Measurements from ENCODE around the gene DGKZ. TPM values are rescaled to one million over a fixed set of nuclear protein-coding genes. Genes with fewer than 3 reads are reported as not detected.

DGKZ gene
- total and polyA plus RNA-seq, 2 donors from 2014 or later: 48.5 to 50.6 TPM

DNA sequence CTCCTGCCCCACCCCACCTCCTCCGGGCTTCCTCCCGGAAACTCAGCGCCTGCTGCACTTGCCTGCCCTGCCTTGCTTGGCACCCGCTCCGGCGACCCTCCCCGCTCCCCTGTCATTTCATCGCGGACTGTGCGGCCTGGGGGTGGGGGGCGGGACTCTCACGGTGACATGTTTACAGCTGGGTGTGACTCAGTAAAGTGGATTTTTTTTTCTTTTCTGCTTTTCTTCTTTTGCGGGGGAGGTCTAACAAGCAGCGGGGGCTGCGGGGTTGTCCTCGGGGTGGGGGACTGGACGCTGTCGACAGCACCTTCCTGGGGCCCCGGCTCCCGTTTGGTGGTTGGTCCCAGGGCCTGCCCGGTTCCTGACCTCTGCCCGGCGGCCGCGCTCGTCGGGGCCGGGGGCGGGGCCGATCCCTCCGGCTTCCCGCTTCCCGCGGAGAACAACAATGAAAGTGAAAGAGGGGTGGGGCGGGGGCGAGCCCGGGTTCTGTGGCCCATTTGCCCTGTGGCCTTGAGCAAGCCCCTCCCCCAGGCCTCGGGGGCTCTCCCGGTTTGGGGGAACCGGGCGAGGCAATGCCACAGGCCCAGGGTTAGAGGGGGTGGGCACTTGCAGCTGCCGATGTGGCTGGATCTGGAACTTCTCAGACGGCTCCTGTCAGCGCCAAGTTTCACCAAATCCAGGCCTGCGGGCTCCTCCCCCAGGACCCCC, 33.2 kb downstream of the DGKZ start:
- H3K27me3 ChIP-seq (ENCODE audit: control insufficient read depth, insufficient read depth, low read length): no peaks in the 10 kb centered on the region
- DNase-seq: peak; percentile 72 to 92 (median 85)
- TF ChIP-seq, protein P1, sequence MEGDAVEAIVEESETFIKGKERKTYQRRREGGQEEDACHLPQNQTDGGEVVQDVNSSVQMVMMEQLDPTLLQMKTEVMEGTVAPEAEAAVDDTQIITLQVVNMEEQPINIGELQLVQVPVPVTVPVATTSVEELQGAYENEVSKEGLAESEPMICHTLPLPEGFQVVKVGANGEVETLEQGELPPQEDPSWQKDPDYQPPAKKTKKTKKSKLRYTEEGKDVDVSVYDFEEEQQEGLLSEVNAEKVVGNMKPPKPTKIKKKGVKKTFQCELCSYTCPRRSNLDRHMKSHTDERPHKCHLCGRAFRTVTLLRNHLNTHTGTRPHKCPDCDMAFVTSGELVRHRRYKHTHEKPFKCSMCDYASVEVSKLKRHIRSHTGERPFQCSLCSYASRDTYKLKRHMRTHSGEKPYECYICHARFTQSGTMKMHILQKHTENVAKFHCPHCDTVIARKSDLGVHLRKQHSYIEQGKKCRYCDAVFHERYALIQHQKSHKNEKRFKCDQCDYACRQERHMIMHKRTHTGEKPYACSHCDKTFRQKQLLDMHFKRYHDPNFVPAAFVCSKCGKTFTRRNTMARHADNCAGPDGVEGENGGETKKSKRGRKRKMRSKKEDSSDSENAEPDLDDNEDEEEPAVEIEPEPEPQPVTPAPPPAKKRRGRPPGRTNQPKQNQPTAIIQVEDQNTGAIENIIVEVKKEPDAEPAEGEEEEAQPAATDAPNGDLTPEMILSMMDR (IDR thresholded peaks at IDR 0.05; ENCODE audit: borderline replicate concordance, extremely low read depth, insufficient read depth): no peak
- no peaks in the 10 kb centered on the region for H3K9me3 ChIP-seq (ENCODE audit: control insufficient read depth in 2 of 3, insufficient read depth in 1 of 3, low read length in 3 of 3)
- intact Hi-C loops (cut with DNase I): loop anchor here (10.0 kb wide), 1 partner anchor 154 kb away; no protein-coding TSS in a partner anchor
- peaks cover 0 to 8% (median 4%) of the 10 kb centered on the region in 3 donors for H3K4me1 ChIP-seq (ENCODE audit: control insufficient read depth in 2 of 3, insufficient read depth in 2 of 3, low read depth in 1 of 3, low read length in 3 of 3)
- H3K27ac ChIP-seq (ENCODE audit: low read depth in 2 of 2, low read length in 2 of 2): peak overlapping the region; percentile 32 to 52
- FAIRE-seq: no peak
- peak overlapping the region in 1 of 3 donors; percentile 61 for H3K9ac ChIP-seq (ENCODE audit: low read length in 3 of 3)
- peak overlapping the region; percentile 26 to 61 (median 61) for H3K4me3 ChIP-seq (ENCODE audit: low read length in 3 of 3)
- H3K36me3 ChIP-seq (ENCODE audit: control insufficient read depth in 2 of 3, insufficient read depth in 3 of 3, low read length in 3 of 3): peaks cover 0 to 7% (median 2%) of the 10 kb centered on the region in 3 donors

DNA sequence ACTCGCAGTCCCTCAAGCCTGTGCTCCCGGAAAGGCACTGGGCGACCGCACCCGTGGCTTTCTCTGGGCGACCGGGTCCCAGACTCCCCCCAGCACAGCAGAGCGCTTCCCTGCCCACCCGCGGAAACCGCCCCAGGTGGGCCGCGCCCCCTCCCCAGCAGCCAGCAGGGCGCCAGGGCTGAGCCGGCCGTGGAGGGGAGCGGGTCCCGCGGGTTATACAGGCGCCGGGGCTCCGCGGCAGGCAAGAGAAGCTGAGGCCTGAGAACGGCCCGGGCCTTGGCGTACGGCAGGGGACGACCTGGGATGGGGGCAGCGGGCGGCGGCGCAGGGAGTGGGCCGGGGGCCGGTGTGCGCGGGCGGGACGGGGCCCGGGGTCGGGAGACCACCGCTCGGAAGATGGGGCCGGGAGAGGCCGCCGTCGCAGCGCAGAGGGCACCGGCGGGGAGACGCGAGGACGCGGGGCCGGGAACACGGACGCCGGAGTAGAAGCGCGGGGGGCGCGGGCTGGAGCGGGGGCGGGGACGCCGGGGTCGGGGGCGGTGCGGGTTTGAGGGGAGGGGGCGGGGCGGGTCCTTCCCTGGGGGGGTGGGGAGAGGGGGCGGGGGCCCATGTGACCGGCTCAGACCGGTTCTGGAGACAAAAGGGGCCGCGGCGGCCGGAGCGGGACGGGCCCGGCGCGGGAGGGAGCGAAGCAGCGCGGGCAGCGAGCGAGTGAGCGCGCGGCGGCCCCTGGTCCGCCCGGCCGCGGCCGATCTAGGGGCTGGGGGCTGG, 34.0 kb downstream of the DGKZ start, which contains the start of gene MDK:
Gene MDK (plus strand): TSS at position 622 of the 771 bp plus-strand sequence. CDS start 389 bp downstream, outside the sequence.
- FAIRE-seq (no peak), DNase-seq (peak; percentile 77 to 91 (median 83))
- no peaks in the 10 kb centered on the region for H3K27me3 ChIP-seq (ENCODE audit: control insufficient read depth, insufficient read depth, low read length)
- H3K4me1 ChIP-seq (ENCODE audit: control insufficient read depth in 2 of 3, insufficient read depth in 2 of 3, low read depth in 1 of 3, low read length in 3 of 3): peaks cover 0 to 8% (median 4%) of the 10 kb centered on the region in 3 donors
- peaks cover 0 to 5% (median 0%) of the 10 kb centered on the region in 3 donors for H3K36me3 ChIP-seq (ENCODE audit: control insufficient read depth in 2 of 3, insufficient read depth in 3 of 3, low read length in 3 of 3)
- H3K4me3 ChIP-seq (ENCODE audit: low read length in 3 of 3): peak within 1 kb of the TSS; percentile 61 to 64 (median 61)
- peak within 1 kb of the TSS; percentile 32 to 52 for H3K27ac ChIP-seq (ENCODE audit: low read depth in 2 of 2, low read length in 2 of 2)
- TF ChIP-seq, protein P1 (IDR thresholded peaks at IDR 0.05; ENCODE audit: borderline replicate concordance, extremely low read depth, insufficient read depth): no peak
- no peaks in the 10 kb centered on the region for H3K9me3 ChIP-seq (ENCODE audit: control insufficient read depth in 2 of 3, insufficient read depth in 1 of 3, low read length in 3 of 3)
- intact Hi-C loops (cut with DNase I): loop anchor here (10.0 kb wide), 1 partner anchor 154 kb away; no protein-coding TSS in a partner anchor
- peak within 1 kb of the TSS in 1 of 3 donors; percentile 61 for H3K9ac ChIP-seq (ENCODE audit: low read length in 3 of 3)

- FAIRE-seq (no peak), DNase-seq (peak; percentile 52 to 85 (median 73))
- H3K36me3 ChIP-seq (ENCODE audit: control insufficient read depth in 2 of 3, insufficient read depth in 3 of 3, low read length in 3 of 3): no peaks in the 10 kb centered on the region
- H3K9me3 ChIP-seq (ENCODE audit: control insufficient read depth in 2 of 3, insufficient read depth in 1 of 3, low read length in 3 of 3): no peaks in the 10 kb centered on the region
- H3K27ac ChIP-seq (ENCODE audit: low read depth in 2 of 2, low read length in 2 of 2): no peak overlapping the region
- intact Hi-C loops (cut with DNase I): loop anchor here (10.0 kb wide), 1 partner anchor 153 kb away; no protein-coding TSS in a partner anchor
- TF ChIP-seq, protein P1 (IDR thresholded peaks at IDR 0.05; ENCODE audit: borderline replicate concordance, extremely low read depth, insufficient read depth): no peak
- no peaks in the 10 kb centered on the region for H3K27me3 ChIP-seq (ENCODE audit: control insufficient read depth, insufficient read depth, low read length)
- peaks cover 0 to 8% (median 4%) of the 10 kb centered on the region in 3 donors for H3K4me1 ChIP-seq (ENCODE audit: control insufficient read depth in 2 of 3, insufficient read depth in 2 of 3, low read depth in 1 of 3, low read length in 3 of 3)
- no peak overlapping the region for H3K9ac ChIP-seq (ENCODE audit: low read length in 3 of 3)
- peak overlapping the region in 2 of 3 donors; percentile 39 to 64 for H3K4me3 ChIP-seq (ENCODE audit: low read length in 3 of 3)
Measured at GRCh38 chr11:46381819-46382645, 34.8 kb downstream of the DGKZ start.

All from kidney (tissue), 14 donors.